K562 (cell line): ENCODE data around the gene ADNP2. TPM values are rescaled to one million over a fixed set of nuclear protein-coding genes. Genes with fewer than 3 reads are reported as not detected.

Experiments
- ATAC-seq: fragments of 200-7000 bp; cut with Tn5 transposase; 3 replicates; pipeline ENCODE4 v1.9.1; 2020; ENCODE audit warnings: moderate library complexity
- BruUV-seq: library from RNA; stranded (reverse); fragments of 400-500 nt; replicated peaks from 2 replicates; lab custom pipeline; 2021; lab: Mats Ljungman, UMichigan
- CTCF ChIA-PET: fragments of 300-600 bp; formaldehyde crosslinking; extraction: SDS; loops from one replicate; lab custom pipeline; 2021; ENCODE audit warnings: low intra/inter-chr PET ratio; lab: Yijun Ruan, JAX
- POLR2A ChIA-PET: fragments of 300-600, 350-650 bp; sonication (Branson Sonifier 250); formaldehyde crosslinking; extraction: SDS; loops from one replicate; lab custom pipeline; 2021; ENCODE audit warnings: antibody characterized with exemption, inconsistent platforms; lab: Yijun Ruan, JAX
- DNase-seq, 4 experiments: peaks; one replicate each; pipeline versions ENCODE4 v3.0.0 to v3.0.0-alpha.2; 2011 to 2018; ENCODE audit warnings: low spot score in 3 of 4, mixed read lengths in 3 of 4; ENCODE audit errors: extremely low read depth in 1 of 4
- FAIRE-seq: peaks from 2 replicates; lab custom pipeline; 2011; peaks lifted over from hg19 to GRCh38; lab: Jason Lieb, UNC
- H2AFZ ChIP-seq: 2 replicates; pipeline ENCODE4 v1.6.0; 2011; ENCODE audit warnings: low read depth, low read length, control low read depth, inconsistent platforms
- H3K27ac ChIP-seq: fragments of 200-600 bp; 3 replicates; pipeline ENCODE4 v1.8.0; 2011; ENCODE audit warnings: low read depth, mild to moderate bottlenecking, control low read depth, inconsistent platforms, low read length, moderate library complexity, mixed read lengths; ENCODE audit errors: extremely low read depth
- H3K27me3 ChIP-seq, 2 experiments: fragments of 300-600 bp in 1 of 2; 2 replicates in 1 of 2; 3 replicates in 1 of 2; pipeline versions ENCODE4 v1.6.0 to v1.8.0; 2011; ENCODE audit warnings: inconsistent platforms in 2 of 2, low read length in 2 of 2, mild to moderate bottlenecking in 1 of 2, mixed read lengths in 1 of 2, moderate library complexity in 1 of 2; ENCODE audit not compliant: control insufficient read depth in 2 of 2, insufficient read depth in 2 of 2
- H3K36me3 ChIP-seq: fragments of 300-600 bp; 3 replicates; pipeline ENCODE4 v1.8.0; 2011; ENCODE audit warnings: mild to moderate bottlenecking, low read length, inconsistent platforms; ENCODE audit not compliant: control insufficient read depth, insufficient read depth
- H3K4me1 ChIP-seq, 2 experiments: fragments of 200-600 bp in 1 of 2; replicated peaks in 1 of 2; 2 replicates in 1 of 2; 3 replicates in 1 of 2; pipeline versions ENCODE4 v1.5.1 to v1.8.0; 2011; ENCODE audit warnings: inconsistent platforms in 2 of 2, low read length in 2 of 2, mild to moderate bottlenecking in 1 of 2, mixed read lengths in 1 of 2, moderate library complexity in 1 of 2; ENCODE audit not compliant: control insufficient read depth in 2 of 2, insufficient read depth in 2 of 2
- H3K4me2 ChIP-seq: 2 replicates; pipeline ENCODE4 v1.6.1; 2011; ENCODE audit warnings: low read length, control low read depth, inconsistent platforms, mixed read lengths; ENCODE audit not compliant: insufficient read depth
- H3K4me3 ChIP-seq: fragments of 200-600 bp; sonication (generic), shearing (Covaris generic); 2 replicates; pipeline ENCODE4 v1.5.1; 2016; ENCODE audit warnings: control low read depth, inconsistent platforms
- H3K79me2 ChIP-seq: fragments of 200-600 bp; 3 replicates; pipeline ENCODE4 v1.8.0; 2011; ENCODE audit warnings: low read length, inconsistent platforms; ENCODE audit not compliant: control insufficient read depth, insufficient read depth
- H3K9ac ChIP-seq, 2 experiments: 2 replicates each; pipeline versions ENCODE4 v1.6.0 to v1.6.1; 2011; ENCODE audit warnings: low read depth in 2 of 2, low read length in 2 of 2, control low read depth in 1 of 2, inconsistent platforms in 1 of 2, mild to moderate bottlenecking in 1 of 2, mixed read lengths in 1 of 2; ENCODE audit not compliant: insufficient read depth in 1 of 2
- H3K9me1 ChIP-seq: one replicate; pipeline ENCODE4 v1.6.0; 2011; ENCODE audit warnings: inconsistent platforms, mild to moderate bottlenecking, low read length, moderate library complexity; ENCODE audit not compliant: control insufficient read depth, insufficient read depth
- H3K9me3 ChIP-seq: replicated peaks from 2 replicates; pipeline ENCODE4 v1.5.1; 2011; ENCODE audit warnings: low read depth, low read length, inconsistent platforms; ENCODE audit not compliant: control insufficient read depth, insufficient read depth
- H4K20me1 ChIP-seq: replicated peaks from 2 replicates; pipeline ENCODE4 v1.6.1; 2011; ENCODE audit warnings: low read length, inconsistent platforms, mixed read lengths; ENCODE audit not compliant: control insufficient read depth, insufficient read depth
- CHCHD3 ChIP-seq: fragments of 250-450 bp; sonication (Bioruptor Pico); IDR thresholded peaks from 2 replicates; pipeline ENCODE4 v2.1.2; 2022; ENCODE audit warnings: mild to moderate bottlenecking
- EP300 ChIP-seq: IDR thresholded peaks from 2 replicates; pipeline ENCODE4 v1.6.1; 2012; ENCODE audit warnings: low read length, improper control_type of control experiment
- GTF2F1 ChIP-seq: IDR thresholded peaks from 2 replicates; pipeline ENCODE4 v1.6.1; 2011; ENCODE audit warnings: low read depth, low read length, improper control_type of control experiment
- HNRNPL ChIP-seq: fragments of 200-400 bp; formaldehyde crosslinking; IDR thresholded peaks from 2 replicates; pipeline ENCODE4 v1.6.1; 2017; ENCODE audit warnings: low read depth, mild to moderate bottlenecking, low read length
- NFATC3 ChIP-seq: fragments of 450-650 bp; IDR thresholded peaks from 2 replicates; pipeline ENCODE4 v1.6.1; 2017; ENCODE audit warnings: mild to moderate bottlenecking
- RFX5 ChIP-seq: IDR thresholded peaks from 2 replicates; pipeline ENCODE4 v1.6.1; 2011; ENCODE audit warnings: low read depth, mild to moderate bottlenecking, improper control_type of control experiment, low read length
- TCF15 ChIP-seq: fragments of 250-450 bp; sonication (Bioruptor Pico); IDR thresholded peaks from 2 replicates; pipeline ENCODE4 v1.8.0; 2022; ENCODE audit warnings: moderate library complexity, mild to moderate bottlenecking, inconsistent platforms
- WGBS: fragments of 100-300 bp; shearing (Covaris generic); methylation state at CpG from one replicate; pipeline ENCODE4 v1.1.6; 2016; ENCODE audit warnings: low coverage, mixed read lengths; ENCODE audit not compliant: insufficient coverage; ENCODE audit errors: missing lambda C conversion rate; 5-methylcytosine and 5-hydroxymethylcytosine counted together
- in situ Hi-C: fragments of 300-500 bp; cut with MboI; formaldehyde crosslinking; loops from 4 replicates; pipeline ENCODE4 v1.15.0; 2018; ENCODE audit warnings: inconsistent platforms, mixed read lengths
- intact Hi-C: fragments of 100-400 bp; cut with micrococcal nuclease; formaldehyde crosslinking; loops from 2 replicates; pipeline ENCODE4 v1.14.2; 2022
- polyA plus RNA-seq, 8 experiments: library from polyadenylated mRNA; depleted of rRNA in 4 of 8; stranded (reverse) in 5 of 8; unstranded in 3 of 8; fragments of >200 nt; fragmentation: Nextera tagmentation in 2 of 8; fragmentation: Illumina TruSeq in 1 of 8; extraction: Ambion mirVana in 2 of 8; extraction: Trizol in 1 of 8; gene quantifications; 2 replicates each; pipeline versions ENCODE4 v1.2.1 to v1.2.3, GENCODE V29; 2011 to 2014; ENCODE audit warnings: inconsistent platforms in 1 of 8, missing spikeins in 1 of 8
- total RNA-seq, 7 experiments: library from RNA; depleted of rRNA in 6 of 7; stranded (reverse); fragments of >200 nt in 6 of 7; fragmentation: Illumina TruSeq in 2 of 7; extraction: Trizol in 2 of 7; gene quantifications; 2 replicates each; pipeline versions ENCODE4 v1.2.1 to v1.2.3, GENCODE V29; 2011 to 2021; ENCODE audit warnings: low replicate concordance in 1 of 7

Gene ADNP2
- total and polyA plus RNA-seq, 9 of the 15 experiments (the other 6 are each of a cell fraction or from before 2014, with no cell fraction given), result 5.8 to 24.3 (median 16.0) TPM

- BruUV-seq, result no TSS peak
These were observed 59.9 kb downstream of the ADNP2 start for GRCh38 chr18:80168982-80169381.

GRCh38 chr18:80169607-80170006 is 60.5 kb downstream of the ADNP2 start:
- Histone ChIP-seq H3K79me2 (no peaks in the 10 kb centered on the region), H3K9me3 (no peaks in the 10 kb centered on the region), H3K9me1 (no peaks in the 10 kb centered on the region), H4K20me1 (no peaks in the 10 kb centered on the region), H3K27me3 (peaks cover 6 to 53% of the 10 kb centered on the region in 2 experiments; a peak in 4 of 5 replicates), H2AFZ (no peak overlapping the region), H3K4me3 (no peak overlapping the region), H3K4me2 (no peak overlapping the region), H3K36me3 (no peaks in the 10 kb centered on the region), H3K9ac (no peak overlapping the region), H3K4me1 (peaks cover 0 to 6% of the 10 kb centered on the region in 2 experiments; a peak in 1 of 5 replicates), H3K27ac (no peak overlapping the region)
- ATAC-seq (no peak), FAIRE-seq (no peak), DNase-seq (no peak)
- ChIA-PET CTCF (no interaction called here), POLR2A (interaction anchor here (0.8 kb wide), 1 partner anchor 9 kb away, joined by 3 read pairs; no protein-coding TSS in a partner anchor)
- in situ Hi-C loops (no loop called here), intact Hi-C loops (no loop called here)
- no TSS peak for BruUV-seq
- TF ChIP-seq NFATC3 (no peak), TCF15 (CRISPR knock-in tag) (no peak), GTF2F1 (no peak), RFX5 (no peak), HNRNPL (no peak)
- 3% methylated on average over 7 of the region's 17 CpGs for WGBS

More at GRCh38 chr18:80168982-80169381, 59.9 kb downstream of the ADNP2 start:
- peaks cover 3 to 48% of the 10 kb centered on the region in 2 experiments; a peak in 4 of 5 replicates for H3K27me3 ChIP-seq
- H3K4me2 ChIP-seq, result no peak overlapping the region
- no peaks in the 10 kb centered on the region for H3K36me3 ChIP-seq
- no peaks in the 10 kb centered on the region for H3K9me3 ChIP-seq
- ChIA-PET POLR2A (interaction anchor here (0.8 kb wide), 1 partner anchor 8 kb away, joined by 3 read pairs; no protein-coding TSS in a partner anchor), CTCF (no interaction called here)
- intact Hi-C loops, result no loop called here
- ATAC-seq (no peak), FAIRE-seq (no peak), DNase-seq (no peak)
- peaks cover 0 to 6% of the 10 kb centered on the region in 2 experiments; a peak in 1 of 5 replicates for H3K4me1 ChIP-seq
- H3K79me2 ChIP-seq, result no peaks in the 10 kb centered on the region
- in situ Hi-C loops, result no loop called here
- H3K9ac ChIP-seq, result no peak overlapping the region
- WGBS, result 0% methylated on average over 9 of the region's 15 CpGs
- no peak overlapping the region for H3K27ac ChIP-seq
- no peak overlapping the region for H2AFZ ChIP-seq
- H3K4me3 ChIP-seq, result no peak overlapping the region
- TF ChIP-seq EP300, result no peak
- TF ChIP-seq CHCHD3 (CRISPR knock-in tag), result no peak
- no peaks in the 10 kb centered on the region for H3K9me1 ChIP-seq
- H4K20me1 ChIP-seq, result no peaks in the 10 kb centered on the region
